ENCODE measurements around the gene PAQR9.

Gene PAQR9

GRCh38 chr3:142926368-142926944, 37.0 kb downstream of the PAQR9 start:
- Histone ChIP-seq H3K4me2 (ENCODE audit: low read depth, low read length, poor library complexity, severe bottlenecking) (no peak overlapping the region), H3K9me2 (replicated peaks; ENCODE audit: insufficient read depth, low read length) (no peaks in the 10 kb centered on the region), H3K27ac (ENCODE audit: low read depth, low read length) (no peak overlapping the region), H3F3A (ENCODE audit: insufficient read depth) (no peaks in the 10 kb centered on the region), H3K27me3 (ENCODE audit: low read length) (no peaks in the 10 kb centered on the region), H3K4me3 (ENCODE audit: insufficient read depth, low read length, poor library complexity, severe bottlenecking) (no peak overlapping the region), H3K79me2 (ENCODE audit: insufficient read depth, low read length) (no peaks in the 10 kb centered on the region), H3K9ac (ENCODE audit: low read length) (no peak overlapping the region), H3K36me3 (ENCODE audit: low read length) (no peaks in the 10 kb centered on the region), H3K9me3 (ENCODE audit: insufficient read depth, low read length) (no peaks in the 10 kb centered on the region), H2AFZ (ENCODE audit: low read depth, low read length, severe bottlenecking) (no peak overlapping the region), H4K20me1 (ENCODE audit: low read depth, low read length) (no peaks in the 10 kb centered on the region)
- no peak for TF ChIP-seq EZH2phosphoT487 (conservative IDR thresholded peaks at IDR 0.05; ENCODE audit: low read length)
- TF ChIP-seq, protein P1, sequence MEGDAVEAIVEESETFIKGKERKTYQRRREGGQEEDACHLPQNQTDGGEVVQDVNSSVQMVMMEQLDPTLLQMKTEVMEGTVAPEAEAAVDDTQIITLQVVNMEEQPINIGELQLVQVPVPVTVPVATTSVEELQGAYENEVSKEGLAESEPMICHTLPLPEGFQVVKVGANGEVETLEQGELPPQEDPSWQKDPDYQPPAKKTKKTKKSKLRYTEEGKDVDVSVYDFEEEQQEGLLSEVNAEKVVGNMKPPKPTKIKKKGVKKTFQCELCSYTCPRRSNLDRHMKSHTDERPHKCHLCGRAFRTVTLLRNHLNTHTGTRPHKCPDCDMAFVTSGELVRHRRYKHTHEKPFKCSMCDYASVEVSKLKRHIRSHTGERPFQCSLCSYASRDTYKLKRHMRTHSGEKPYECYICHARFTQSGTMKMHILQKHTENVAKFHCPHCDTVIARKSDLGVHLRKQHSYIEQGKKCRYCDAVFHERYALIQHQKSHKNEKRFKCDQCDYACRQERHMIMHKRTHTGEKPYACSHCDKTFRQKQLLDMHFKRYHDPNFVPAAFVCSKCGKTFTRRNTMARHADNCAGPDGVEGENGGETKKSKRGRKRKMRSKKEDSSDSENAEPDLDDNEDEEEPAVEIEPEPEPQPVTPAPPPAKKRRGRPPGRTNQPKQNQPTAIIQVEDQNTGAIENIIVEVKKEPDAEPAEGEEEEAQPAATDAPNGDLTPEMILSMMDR (IDR thresholded peaks at IDR 0.05; ENCODE audit: insufficient read depth, low read length, poor library complexity, severe bottlenecking) = no peak

DNA sequence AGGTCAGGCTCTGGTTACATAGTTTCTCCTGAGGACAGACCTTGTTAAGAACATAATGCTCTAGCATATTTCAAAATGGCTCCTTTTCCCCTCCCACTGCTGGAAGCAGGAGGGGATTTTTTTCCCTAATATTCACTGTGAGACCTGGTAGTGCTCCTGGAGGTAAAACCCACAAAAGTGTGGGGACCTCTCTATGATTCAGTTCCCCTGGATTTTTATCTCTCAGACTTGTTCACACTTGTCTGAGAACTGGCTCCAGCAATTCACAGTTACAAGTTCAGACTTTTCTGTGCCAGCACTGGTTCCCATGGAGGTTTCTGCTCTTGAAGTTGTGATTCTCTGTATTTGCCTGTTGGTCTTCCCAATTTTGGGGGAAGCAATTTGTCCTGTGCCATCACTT, 38.3 kb downstream of the PAQR9 start:
- Histone ChIP-seq H3K36me3 (ENCODE audit: low read length) (no peaks in the 10 kb centered on the region), H3K9ac (ENCODE audit: low read length) (no peak overlapping the region), H3K9me2 (replicated peaks; ENCODE audit: insufficient read depth, low read length) (no peaks in the 10 kb centered on the region), H3K9me3 (ENCODE audit: insufficient read depth, low read length) (no peaks in the 10 kb centered on the region), H3K4me2 (ENCODE audit: low read depth, low read length, poor library complexity, severe bottlenecking) (no peak overlapping the region), H3K27ac (ENCODE audit: low read depth, low read length) (no peak overlapping the region), H3F3A (ENCODE audit: insufficient read depth) (no peaks in the 10 kb centered on the region), H3K27me3 (ENCODE audit: low read length) (no peaks in the 10 kb centered on the region), H3K79me2 (ENCODE audit: insufficient read depth, low read length) (no peaks in the 10 kb centered on the region), H4K20me1 (ENCODE audit: low read depth, low read length) (no peaks in the 10 kb centered on the region), H2AFZ (ENCODE audit: low read depth, low read length, severe bottlenecking) (no peak overlapping the region), H3K4me3 (ENCODE audit: insufficient read depth, low read length, poor library complexity, severe bottlenecking) (no peak overlapping the region)
- TF ChIP-seq, protein P1 (IDR thresholded peaks at IDR 0.05; ENCODE audit: insufficient read depth, low read length, poor library complexity, severe bottlenecking) = no peak
- TF ChIP-seq EZH2phosphoT487 (conservative IDR thresholded peaks at IDR 0.05; ENCODE audit: low read length) = no peak

DNA sequence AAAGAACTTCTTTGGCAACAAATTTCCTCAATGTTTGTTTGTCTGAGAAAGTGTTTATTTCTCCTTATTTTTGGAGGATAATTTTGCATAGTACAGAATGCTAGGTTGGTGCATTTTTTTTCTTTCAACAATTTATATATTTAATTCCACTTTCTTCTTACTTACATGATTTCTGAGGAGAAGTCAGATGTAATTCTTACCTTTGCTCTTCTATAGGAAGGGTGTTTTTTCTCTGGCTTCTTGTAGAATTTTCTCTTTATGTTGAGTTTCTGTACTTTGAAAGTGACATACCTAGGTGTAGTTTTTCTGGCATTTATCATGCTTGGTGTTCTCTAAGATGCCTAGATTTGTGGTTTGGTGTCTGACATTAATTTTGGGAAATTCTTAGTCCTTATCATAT, 39.8 kb downstream of the PAQR9 start:
- H3K9me3 ChIP-seq (ENCODE audit: insufficient read depth, low read length) = no peaks in the 10 kb centered on the region
- no peak overlapping the region for H3K4me2 ChIP-seq (ENCODE audit: low read depth, low read length, poor library complexity, severe bottlenecking)
- no peak overlapping the region for H3K27ac ChIP-seq (ENCODE audit: low read depth, low read length)
- H4K20me1 ChIP-seq (ENCODE audit: low read depth, low read length) = no peaks in the 10 kb centered on the region
- H3F3A ChIP-seq (ENCODE audit: insufficient read depth) = no peaks in the 10 kb centered on the region
- H3K27me3 ChIP-seq (ENCODE audit: low read length) = no peaks in the 10 kb centered on the region
- H3K9ac ChIP-seq (ENCODE audit: low read length) = no peak overlapping the region
- no peaks in the 10 kb centered on the region for H3K9me2 ChIP-seq (replicated peaks; ENCODE audit: insufficient read depth, low read length)
- no peaks in the 10 kb centered on the region for H3K36me3 ChIP-seq (ENCODE audit: low read length)
- TF ChIP-seq, protein P1 (IDR thresholded peaks at IDR 0.05; ENCODE audit: insufficient read depth, low read length, poor library complexity, severe bottlenecking) = no peak
- no peak for TF ChIP-seq EZH2phosphoT487 (conservative IDR thresholded peaks at IDR 0.05; ENCODE audit: low read length)
- no peak overlapping the region for H3K4me3 ChIP-seq (ENCODE audit: insufficient read depth, low read length, poor library complexity, severe bottlenecking)
- no peak overlapping the region for H2AFZ ChIP-seq (ENCODE audit: low read depth, low read length, severe bottlenecking)
- H3K79me2 ChIP-seq (ENCODE audit: insufficient read depth, low read length) = no peaks in the 10 kb centered on the region

All from SU-DHL-6 (cell line).